SHP77 treated with DMSO at 0.1 percent for 48 hours (cell line): Measurements from ENCODE around the gene AP2A2.

ENCODE experiments used
- DNase-seq: peaks from one replicate; lab custom pipeline; 2025; lab: John Stamatoyannopoulos, UW

Gene AP2A2

GRCh38 chr11:1059759-1060158 is 134.1 kb downstream of the AP2A2 start:
- DNase-seq: no peak

GRCh38 chr11:1060410-1060809 is 134.7 kb downstream of the AP2A2 start:
- no peak for DNase-seq

- no peak for DNase-seq
Measured at GRCh38 chr11:1060852-1061616, 135.4 kb downstream of the AP2A2 start.
